OCI-LY1 (cell line): Measurements from ENCODE around the gene RTP1.

Source experiments
- CTCF ChIP-seq: fragments of 200-600 bp; sonication (generic), shearing (Covaris generic); IDR thresholded peaks from 2 replicates; pipeline ENCODE4 v1.5.1; 2017; ENCODE audit warnings: mild to moderate bottlenecking, antibody characterized with exemption, low read length, moderate library complexity, mixed read lengths
- EZH2 ChIP-seq: fragments of 200-600 bp; sonication (generic), shearing (Covaris generic); IDR thresholded peaks from 2 replicates; pipeline ENCODE4 v1.8.0; 2017; ENCODE audit warnings: borderline replicate concordance, mixed run types, mild to moderate bottlenecking, antibody characterized with exemption, low read length, moderate library complexity, mixed read lengths

GRCh38 chr3:187166750-187167149, 30.5 kb upstream of the RTP1 start:
- TF ChIP-seq CTCF (no peak), EZH2 (no peak)
